CD4-positive, alpha-beta T cell treated with Interleukin-12 subunit alpha and Interleukin-12 subunit beta, for 1 hour (primary cell): Measurements from ENCODE around the gene TRAF3.

ENCODE experiments used
- DNase-seq: peaks from one replicate; pipeline ENCODE4 v3.0.0-alpha.2; 2020

The TRAF3 gene

GRCh38 chr14:102897299-102898027 is 120.2 kb downstream of the TRAF3 start:
- DNase-seq: no peak

GRCh38 chr14:102898298-102898697 is 121.0 kb downstream of the TRAF3 start:
- no peak for DNase-seq

DNA sequence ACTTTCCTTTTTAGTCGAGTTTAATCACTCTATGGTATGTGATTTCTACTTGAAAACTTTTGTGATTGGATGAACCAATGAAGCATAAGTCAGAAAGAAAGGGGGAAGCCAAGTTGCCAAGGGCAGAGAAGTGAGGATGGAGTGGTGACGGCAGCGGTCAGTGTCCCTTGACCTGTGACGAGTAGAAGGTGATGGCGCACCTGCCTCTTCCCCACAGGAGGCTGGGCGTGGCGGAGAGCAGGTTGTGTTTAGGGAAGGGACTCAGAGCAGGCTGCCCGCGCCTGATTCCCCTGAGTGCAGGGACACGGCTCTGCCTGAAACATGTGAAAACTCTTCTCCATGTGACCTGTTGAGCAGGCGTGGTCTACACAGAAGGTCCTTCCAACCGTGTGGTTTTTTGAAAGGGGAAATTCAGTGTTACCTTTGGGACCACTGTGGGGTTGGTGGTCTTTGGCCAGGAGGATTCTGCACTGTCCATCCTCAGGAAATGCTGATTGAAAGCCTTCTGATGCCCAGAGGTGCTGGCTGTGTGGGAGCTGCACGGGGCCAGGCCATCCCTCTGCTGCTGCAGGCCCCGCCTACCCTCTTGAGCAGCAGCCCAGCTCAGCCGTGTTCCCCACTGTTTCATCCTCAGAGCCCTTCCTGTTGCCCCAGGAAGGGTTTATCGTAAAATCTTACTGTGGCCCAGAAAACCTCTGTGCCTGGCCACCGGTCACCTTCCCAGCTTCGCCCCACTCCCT is 121.7 kb downstream of the TRAF3 start:
- DNase-seq: no peak

DNA sequence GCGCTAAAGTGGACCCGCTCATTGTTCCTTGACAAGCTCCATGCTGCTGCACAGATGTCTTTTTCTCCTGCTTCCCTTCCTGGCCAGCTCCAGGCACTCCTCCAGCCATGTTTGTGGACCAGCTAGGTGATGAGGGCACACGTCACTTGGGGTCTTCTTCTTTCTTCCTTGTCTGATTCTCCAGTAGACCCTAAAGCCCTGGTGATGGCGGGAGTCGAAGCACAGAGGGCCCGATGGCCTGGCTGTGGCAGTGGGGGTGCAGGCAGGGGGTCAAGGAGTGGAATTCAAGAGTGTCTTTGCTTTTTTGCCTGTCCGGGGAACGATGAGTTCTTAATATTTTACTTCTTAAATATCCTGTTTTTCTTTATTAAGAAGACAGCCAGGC is 122.3 kb downstream of the TRAF3 start:
- no peak for DNase-seq

- DNase-seq: peak; percentile 23
These were observed 123.7 kb downstream of the TRAF3 start for GRCh38 chr14:102900631-102901571.

DNA sequence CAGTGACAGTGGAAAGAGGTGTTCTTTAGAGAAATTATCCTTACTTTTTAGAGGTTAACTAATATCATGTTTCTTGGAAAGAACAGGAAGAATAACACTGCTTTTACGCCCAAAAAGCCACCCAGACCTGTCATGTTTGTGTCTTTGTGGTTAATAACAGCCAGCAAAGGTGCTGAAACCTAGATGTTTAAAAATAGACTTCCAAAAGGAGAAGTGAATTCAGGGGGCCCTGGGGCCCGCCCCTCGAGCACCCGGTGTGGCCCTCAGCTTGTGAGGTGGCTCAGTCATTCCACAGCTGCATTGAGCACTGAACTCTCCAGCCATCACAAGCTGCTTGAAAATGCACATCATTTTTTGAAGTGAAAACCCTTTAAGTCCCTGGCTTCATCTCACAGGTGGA is 124.4 kb downstream of the TRAF3 start:
- DNase-seq: no peak

DNA sequence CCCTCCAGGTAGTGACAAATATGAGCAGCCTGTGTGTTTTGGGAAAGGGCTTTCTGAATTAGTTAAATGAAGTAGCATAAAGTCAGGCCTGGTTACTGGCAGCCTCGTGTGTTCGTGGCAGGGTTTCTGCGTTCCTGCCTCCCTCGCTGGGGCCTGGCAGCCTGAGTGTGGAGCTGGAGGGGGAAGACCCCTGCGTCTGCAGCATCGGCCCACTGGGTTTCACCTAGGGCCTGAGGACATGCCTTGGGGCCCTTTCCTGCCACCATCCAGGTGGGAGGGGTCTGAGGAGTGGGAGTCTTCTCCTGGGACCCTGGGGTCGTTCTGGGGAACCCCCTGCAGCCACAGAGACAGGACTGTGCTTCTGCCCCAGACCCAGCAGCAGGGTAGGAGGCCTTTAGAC is 124.8 kb downstream of the TRAF3 start:
- no peak for DNase-seq

GRCh38 chr14:102902523-102903247 is 125.4 kb downstream of the TRAF3 start:
- no peak for DNase-seq

GRCh38 chr14:102903248-102903888 is 126.1 kb downstream of the TRAF3 start:
- no peak for DNase-seq

DNA sequence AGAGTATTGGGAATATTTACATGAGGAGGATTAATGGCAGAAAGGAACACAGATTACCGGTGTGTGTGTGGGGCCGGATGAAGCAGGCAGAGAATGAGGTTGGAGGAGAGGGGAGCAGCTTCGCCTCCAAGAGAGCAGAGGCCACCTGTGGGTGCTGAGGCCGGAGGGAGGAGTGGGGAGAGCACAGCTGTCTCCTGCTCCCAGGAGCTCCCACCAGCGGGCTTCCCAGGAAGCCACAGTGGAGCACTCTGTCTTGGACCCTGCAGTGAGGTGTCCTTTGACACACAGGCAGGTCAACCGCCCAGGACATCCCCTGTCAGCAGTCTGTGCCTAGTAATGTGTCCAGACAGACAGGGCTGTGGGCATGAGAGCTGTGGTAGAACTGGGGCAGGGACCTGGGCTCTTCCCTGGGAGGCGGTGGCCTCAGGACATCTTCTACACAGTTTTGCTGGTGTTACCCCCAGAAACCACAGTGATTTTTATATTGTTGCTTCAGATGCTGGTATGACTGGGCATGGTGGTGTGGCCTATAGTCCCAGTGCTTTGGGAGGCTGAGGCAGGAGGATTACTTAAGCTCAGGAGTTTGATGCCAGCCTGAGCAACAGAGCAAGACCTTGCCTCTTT is 126.8 kb downstream of the TRAF3 start:
- DNase-seq: no peak

DNA sequence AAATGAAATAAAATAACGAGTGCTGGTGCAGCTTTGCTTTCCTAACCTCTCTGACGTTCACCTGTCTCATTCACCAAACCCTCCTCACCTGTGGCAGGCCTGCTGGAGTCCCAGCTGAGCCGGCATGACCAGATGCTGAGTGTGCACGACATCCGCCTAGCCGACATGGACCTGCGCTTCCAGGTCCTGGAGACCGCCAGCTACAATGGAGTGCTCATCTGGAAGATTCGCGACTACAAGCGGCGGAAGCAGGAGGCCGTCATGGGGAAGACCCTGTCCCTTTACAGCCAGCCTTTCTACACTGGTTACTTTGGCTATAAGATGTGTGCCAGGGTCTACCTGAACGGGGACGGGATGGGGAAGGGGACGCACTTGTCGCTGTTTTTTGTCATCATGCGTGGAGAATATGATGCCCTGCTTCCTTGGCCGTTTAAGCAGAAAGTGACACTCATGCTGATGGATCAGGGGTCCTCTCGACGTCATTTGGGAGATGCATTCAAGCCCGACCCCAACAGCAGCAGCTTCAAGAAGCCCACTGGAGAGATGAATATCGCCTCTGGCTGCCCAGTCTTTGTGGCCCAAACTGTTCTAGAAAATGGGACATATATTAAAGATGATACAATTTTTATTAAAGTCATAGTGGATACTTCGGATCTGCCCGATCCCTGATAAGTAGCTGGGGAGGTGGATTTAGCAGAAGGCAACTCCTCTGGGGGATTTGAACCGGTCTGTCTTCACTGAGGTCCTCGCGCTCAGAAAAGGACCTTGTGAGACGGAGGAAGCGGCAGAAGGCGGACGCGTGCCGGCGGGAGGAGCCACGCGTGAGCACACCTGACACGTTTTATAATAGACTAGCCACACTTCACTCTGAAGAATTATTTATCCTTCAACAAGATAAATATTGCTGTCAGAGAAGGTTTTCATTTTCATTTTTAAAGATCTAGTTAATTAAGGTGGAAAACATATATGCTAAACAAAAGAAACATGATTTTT is 128.2 kb downstream of the TRAF3 start:
- DNase-seq: no peak

DNA sequence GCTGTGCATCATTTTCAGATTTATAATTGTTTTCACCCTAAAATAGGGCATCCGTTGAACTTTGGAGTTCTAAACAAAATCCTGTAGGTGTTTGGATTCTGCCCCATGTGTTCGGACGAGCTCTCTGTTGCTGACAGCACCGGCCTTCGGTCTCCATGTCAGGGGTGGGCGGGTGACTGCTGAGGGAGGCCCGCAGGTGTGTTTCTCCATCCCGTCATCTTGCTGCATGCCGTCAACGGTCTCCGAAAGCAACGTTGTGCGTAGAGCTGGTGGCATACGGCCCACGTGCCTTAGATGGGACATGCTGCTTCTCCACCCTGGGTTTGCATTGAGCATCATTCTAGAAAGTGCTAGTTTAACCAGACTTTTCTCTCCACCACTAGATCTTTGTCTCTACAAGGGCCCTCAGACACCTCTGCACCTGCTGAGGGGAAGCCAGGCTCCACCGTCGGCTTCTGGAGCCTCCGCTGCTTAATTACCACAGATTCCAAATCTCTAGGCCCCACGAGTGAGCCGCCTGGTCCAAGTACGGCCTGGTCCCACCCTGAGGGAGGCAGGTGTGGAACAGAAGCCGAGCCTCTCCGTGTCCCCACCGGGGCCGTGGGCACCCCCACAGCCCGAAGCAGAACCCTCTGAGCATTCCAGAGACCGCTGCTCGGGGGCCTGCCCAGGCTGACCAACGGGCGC is 129.5 kb downstream of the TRAF3 start:
- no peak for DNase-seq

DNA sequence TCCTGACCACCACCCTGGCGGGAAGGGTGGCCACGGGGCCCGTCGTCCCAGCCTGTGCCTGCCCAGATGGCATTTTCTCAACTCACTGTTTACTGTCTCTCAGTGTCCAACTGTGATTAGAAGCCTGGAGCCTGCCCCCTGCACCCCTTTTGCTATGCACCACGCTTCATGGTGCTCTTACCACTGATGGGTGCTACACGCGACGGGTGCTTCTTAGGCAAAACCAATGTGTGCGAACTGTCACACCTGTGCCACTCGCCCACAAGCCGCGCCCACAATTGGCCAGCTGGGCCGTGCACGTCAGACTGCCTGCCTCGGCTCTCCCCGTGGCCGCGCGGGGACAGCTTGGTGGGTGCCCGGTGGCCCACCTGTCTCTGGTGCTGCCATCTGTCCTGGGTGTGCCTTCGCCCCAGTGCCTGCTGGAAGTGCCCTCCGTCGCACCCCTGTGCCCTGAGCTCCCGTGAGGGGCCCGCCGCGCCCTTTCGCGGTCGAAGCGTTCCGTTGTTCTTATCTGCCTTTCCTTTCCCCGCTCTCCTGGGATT is 130.1 kb downstream of the TRAF3 start:
- DNase-seq: no peak

GRCh38 chr14:102907980-102908730 is 130.9 kb downstream of the TRAF3 start:
- no peak for DNase-seq

DNA sequence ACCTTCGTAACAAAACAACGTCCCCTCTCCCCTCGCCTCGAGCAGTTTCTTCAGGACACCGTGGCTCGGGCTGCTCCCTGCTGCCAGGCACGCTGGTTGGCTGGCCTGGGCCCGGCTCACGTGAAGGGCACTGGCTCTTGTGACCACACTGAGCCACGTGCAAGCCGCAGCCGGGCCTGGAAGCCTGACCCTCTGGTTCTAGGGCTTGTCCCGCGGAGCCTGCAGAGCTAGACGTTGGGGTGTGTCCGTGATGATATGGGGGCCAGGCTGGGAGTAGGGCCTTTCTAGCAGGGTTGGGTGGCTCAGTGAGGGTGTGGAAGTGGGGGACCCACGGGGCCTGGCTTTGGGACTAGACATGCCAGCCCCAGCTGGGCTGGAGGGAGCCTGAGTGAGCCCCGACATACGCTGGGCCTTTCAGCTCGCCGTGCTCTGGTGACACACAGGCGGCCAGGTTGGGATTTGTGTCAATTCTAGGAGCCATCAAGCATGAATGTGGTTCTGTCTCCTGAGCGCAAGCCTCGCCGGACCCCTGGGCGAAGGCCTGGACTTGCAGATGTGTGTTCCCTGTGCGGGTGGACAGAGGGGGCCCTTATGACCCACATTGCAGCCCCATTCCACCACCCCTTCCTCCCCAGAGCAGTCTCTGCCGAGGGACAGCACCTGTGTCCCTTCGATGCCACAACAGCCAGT is 131.7 kb downstream of the TRAF3 start:
- no peak for DNase-seq

GRCh38 chr14:102909462-102909861 is 132.2 kb downstream of the TRAF3 start:
- no peak for DNase-seq

- no peak for DNase-seq
These were observed 132.7 kb downstream of the TRAF3 start for GRCh38 chr14:102909911-102910310.

DNA sequence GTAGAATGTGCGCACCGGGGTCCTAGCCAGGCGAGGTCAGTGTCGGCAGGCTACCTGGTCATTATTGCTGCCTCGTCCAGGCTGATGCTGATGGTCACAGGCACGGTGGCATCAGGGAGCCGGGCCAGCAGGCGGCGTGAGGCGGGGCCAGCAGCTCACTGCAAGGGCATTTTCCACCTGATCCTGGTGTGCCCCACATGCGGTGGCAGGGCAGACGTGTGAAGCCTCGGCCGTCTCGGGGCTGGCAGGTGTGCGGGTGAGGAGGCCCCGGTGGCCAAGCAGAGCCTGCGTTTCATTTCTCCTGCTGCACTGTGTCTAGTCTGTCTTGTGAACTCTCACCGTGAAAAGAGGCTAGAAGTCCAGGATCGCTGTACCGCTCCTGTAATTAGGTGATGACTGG is 133.2 kb downstream of the TRAF3 start:
- DNase-seq: no peak
